Chondrocyte (in vitro differentiated cells): ENCODE data around the gene SLC51B. TPM values are rescaled to one million over a fixed set of nuclear protein-coding genes. Genes with fewer than 3 reads are reported as not detected.

Experiments
- DNase-seq: peaks from one replicate; pipeline ENCODE4 v3.0.0; 2021; ENCODE audit warnings: mixed read lengths, low spot score
- H3K27ac Mint-ChIP-seq: one replicate; pipeline ENCODE4 v1.8.0; 2021; ENCODE audit warnings: mild to moderate bottlenecking, moderate library complexity, mixed read lengths; ENCODE audit not compliant: unreplicated experiment
- H3K27me3 Mint-ChIP-seq: 2 replicates; pipeline ENCODE4 v1.8.0; 2021; ENCODE audit warnings: low read depth, mixed read lengths
- H3K36me3 Mint-ChIP-seq: 2 replicates; pipeline ENCODE4 v1.8.0; 2021; ENCODE audit warnings: low read depth, mixed read lengths
- H3K4me1 Mint-ChIP-seq: 2 replicates; pipeline ENCODE4 v1.8.0; 2021; ENCODE audit warnings: low read depth, mild to moderate bottlenecking, mixed read lengths
- H3K4me3 Mint-ChIP-seq: one replicate; pipeline ENCODE4 v1.8.0; 2021; ENCODE audit warnings: mild to moderate bottlenecking, moderate library complexity, mixed read lengths; ENCODE audit not compliant: unreplicated experiment
- H3K9me3 Mint-ChIP-seq: 2 replicates; pipeline ENCODE4 v1.8.0; 2021; ENCODE audit warnings: low read depth, mixed read lengths
- CTCF ChIP-seq: fragments of 200-600 bp; sonication (generic); IDR thresholded peaks from 2 replicates; pipeline ENCODE4 v1.5.0; 2021; ENCODE audit warnings: antibody characterized with exemption, mild to moderate bottlenecking, moderate library complexity
- total RNA-seq: library from RNA; stranded (reverse); gene quantifications from 3 replicates; pipeline ENCODE4 v1.2.1, GENCODE V29; 2021

Gene SLC51B
- total RNA-seq, 1 donor from 2014 or later: not detected

- no peaks in the 10 kb centered on the region for H3K36me3 Mint-ChIP-seq
- TF ChIP-seq CTCF: no peak
- H3K27me3 Mint-ChIP-seq: peaks cover 28% of the 10 kb centered on the region
- no peak for DNase-seq
- no peak overlapping the region for H3K4me3 Mint-ChIP-seq
- H3K4me1 Mint-ChIP-seq: peaks cover 33% of the 10 kb centered on the region
- no peaks in the 10 kb centered on the region for H3K9me3 Mint-ChIP-seq
- peak overlapping the region; percentile 8 for H3K27ac Mint-ChIP-seq
Observed at GRCh38 chr15:65082303-65082953, 37.2 kb downstream of the SLC51B start.

- Mint-ChIP-seq H3K36me3 (no peaks in the 10 kb centered on the region), H3K27ac (no peak overlapping the region), H3K4me3 (no peak overlapping the region), H3K9me3 (no peaks in the 10 kb centered on the region), H3K4me1 (peaks cover 38% of the 10 kb centered on the region), H3K27me3 (peaks cover 26% of the 10 kb centered on the region)
- peak; percentile 79 for TF ChIP-seq CTCF
- no peak for DNase-seq
Observed at GRCh38 chr15:65083262-65083701, 38.1 kb downstream of the SLC51B start.

- Mint-ChIP-seq H3K27me3 (peaks cover 17% of the 10 kb centered on the region), H3K36me3 (no peaks in the 10 kb centered on the region), H3K9me3 (no peaks in the 10 kb centered on the region), H3K4me1 (peaks cover 38% of the 10 kb centered on the region), H3K27ac (no peak overlapping the region), H3K4me3 (no peak overlapping the region)
- TF ChIP-seq CTCF: no peak
- peak; percentile 73 for DNase-seq
Observed at GRCh38 chr15:65084500-65085206, 39.5 kb downstream of the SLC51B start.

- no peaks in the 10 kb centered on the region for H3K9me3 Mint-ChIP-seq
- peaks cover 17% of the 10 kb centered on the region for H3K27me3 Mint-ChIP-seq
- H3K36me3 Mint-ChIP-seq: no peaks in the 10 kb centered on the region
- peaks cover 38% of the 10 kb centered on the region for H3K4me1 Mint-ChIP-seq
- peak overlapping the region; percentile 10 for H3K27ac Mint-ChIP-seq
- no peak for TF ChIP-seq CTCF
- H3K4me3 Mint-ChIP-seq: no peak overlapping the region
- DNase-seq: no peak
Observed at GRCh38 chr15:65085207-65085753, 40.1 kb downstream of the SLC51B start.

- peak; percentile 15 for DNase-seq
- TF ChIP-seq CTCF: peak; percentile 70
- Mint-ChIP-seq H3K27me3 (peaks cover 17% of the 10 kb centered on the region), H3K9me3 (no peaks in the 10 kb centered on the region), H3K4me1 (peaks cover 36% of the 10 kb centered on the region), H3K27ac (no peak overlapping the region), H3K4me3 (no peak overlapping the region), H3K36me3 (no peaks in the 10 kb centered on the region)
Observed at GRCh38 chr15:65085990-65086679, 40.9 kb downstream of the SLC51B start.
